Stimulated activated CD4-positive, alpha-beta T cell treated with anti-CD3 and anti-CD28 coated beads, Interleukin-1b, Interleukin-23, amount 100 ng/mL, for 1 hour (primary cell): ENCODE data around the gene DGKZ.

Source experiments
- DNase-seq, 2 donors: peaks; one replicate each; pipeline ENCODE4 v3.0.0-alpha.2; 2020; ENCODE audit warnings: low read depth in 2 of 2

The DGKZ gene

DNA sequence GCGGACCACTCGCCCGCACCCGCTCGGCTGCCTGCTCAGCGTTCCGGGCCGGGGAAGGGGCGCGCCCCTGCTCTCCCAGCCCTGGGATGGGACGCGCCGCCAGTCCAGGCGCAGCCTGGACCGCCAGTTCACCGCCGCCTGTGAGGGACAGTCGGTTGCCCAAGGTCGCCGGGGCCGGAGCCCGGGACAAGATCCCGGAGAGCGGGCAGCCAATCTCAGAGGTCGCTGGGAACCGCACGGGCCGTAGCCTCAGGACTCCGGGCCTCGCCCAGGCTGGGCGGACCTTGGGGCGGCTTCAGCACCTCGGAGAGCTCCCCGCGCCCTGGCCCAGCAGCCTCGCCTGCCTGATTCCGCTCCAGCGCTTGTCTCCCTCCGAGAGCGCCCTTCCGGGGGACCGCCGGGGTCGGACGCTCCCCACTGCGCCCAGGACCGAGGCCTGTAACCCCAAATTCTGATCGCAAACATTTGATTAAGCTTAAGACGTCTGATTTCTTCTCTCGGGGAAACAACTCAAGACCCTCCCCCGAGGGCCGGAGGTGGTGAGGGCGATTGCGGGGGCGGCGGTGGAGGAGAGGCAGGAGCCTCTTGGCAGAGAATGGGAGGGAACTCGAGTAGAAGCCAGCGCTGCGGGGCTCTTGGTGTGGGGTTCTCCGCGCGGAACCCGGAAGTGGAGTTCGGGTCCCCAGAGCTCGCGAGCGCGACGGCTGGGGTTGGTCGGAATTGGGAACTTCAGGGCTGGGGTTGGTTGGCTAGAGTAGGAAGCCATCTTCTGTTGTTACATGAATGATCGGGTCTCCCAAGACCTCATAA, 45.4 kb downstream of the DGKZ start:
- peak in 1 of 2 donors; percentile 67 for DNase-seq

DNA sequence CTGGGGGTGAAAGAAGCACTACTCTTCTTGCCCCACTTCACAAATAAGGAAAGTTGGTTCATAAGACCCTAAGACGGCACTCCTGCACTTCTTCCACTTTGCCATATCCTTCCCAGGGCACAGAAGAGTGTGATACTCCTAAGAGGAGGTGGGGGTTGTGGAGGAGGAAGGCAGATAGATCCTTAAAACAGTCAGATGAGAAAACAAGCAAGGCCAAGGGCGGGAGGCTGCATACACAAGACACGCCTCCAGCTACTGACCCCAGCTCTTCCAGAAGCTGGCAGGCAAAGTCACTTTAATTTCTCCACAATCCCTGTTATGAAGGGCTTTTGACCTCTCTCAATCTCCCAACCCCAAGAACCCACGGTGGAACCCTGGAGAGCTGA, 46.0 kb downstream of the DGKZ start:
- DNase-seq, result no peak

DNA sequence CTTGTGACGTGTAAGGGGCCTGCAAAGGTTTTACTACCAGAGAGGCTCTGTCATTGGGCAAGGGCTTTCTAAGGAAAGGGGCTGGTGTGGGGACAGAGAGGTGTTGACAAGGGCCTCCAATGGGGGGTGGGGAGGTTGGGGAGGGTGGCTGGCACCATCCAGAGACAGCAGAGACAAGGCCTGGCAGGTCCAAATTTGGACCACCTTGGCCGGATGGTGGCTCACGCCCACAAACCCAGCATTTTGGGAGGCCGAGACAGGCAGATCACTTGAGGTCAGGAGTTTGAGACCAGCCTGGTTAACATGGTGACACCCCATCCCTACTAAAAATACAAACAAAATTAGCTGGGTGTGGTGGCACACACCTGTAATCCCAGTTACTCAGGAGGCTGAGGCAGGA, 46.5 kb downstream of the DGKZ start:
- no peak for DNase-seq

- no peak for DNase-seq
Measured at GRCh38 chr11:46397526-46397925, 50.3 kb downstream of the DGKZ start.

DNA sequence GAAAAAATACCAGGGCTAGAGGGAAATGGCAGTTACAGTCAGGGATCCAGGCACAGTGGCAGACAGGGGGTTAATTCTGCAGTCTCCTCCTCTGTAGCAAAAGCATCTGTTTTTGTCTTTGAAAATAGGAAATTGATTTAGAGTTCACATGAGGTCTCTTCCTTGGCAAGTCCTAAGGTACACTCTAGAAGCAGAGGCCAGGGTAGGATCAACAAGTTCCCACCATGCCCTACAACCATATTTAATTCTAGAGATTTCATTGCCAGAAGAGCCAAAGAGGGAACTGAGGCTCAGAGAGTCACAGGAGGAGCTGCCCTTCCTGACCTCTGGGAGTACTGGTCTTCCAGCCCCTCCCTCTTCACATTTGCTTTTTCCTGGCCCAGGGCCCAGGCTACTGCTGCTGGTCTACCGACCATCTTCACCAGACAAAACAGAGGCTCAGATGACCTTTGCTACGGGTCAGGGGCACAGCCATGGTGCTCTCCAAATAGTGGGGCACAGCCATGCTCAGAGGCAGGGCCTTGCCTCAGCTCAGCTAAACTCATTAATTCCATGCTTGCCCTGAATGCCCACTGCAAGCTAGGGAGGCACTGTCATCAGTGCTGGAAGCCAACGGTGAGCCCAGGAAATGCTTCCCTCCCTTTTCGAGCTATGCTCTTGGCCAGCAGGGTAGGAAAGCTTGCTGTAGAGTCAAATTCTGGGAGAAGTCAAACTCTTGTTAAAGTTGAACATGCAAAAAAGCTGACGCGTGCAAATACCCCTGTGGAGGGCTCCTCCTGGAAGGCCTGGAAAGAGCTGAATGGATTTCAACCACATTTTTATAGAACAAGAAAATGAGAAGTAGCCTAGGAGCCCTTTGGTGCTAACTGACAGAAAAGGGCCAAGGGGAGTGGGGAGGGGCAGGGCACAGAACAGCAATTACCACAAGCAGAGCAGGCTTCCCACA, 56.0 kb downstream of the DGKZ start:
- DNase-seq, result no peak

GRCh38 chr11:46404476-46405017, 57.3 kb downstream of the DGKZ start:
- DNase-seq, result no peak

DNA sequence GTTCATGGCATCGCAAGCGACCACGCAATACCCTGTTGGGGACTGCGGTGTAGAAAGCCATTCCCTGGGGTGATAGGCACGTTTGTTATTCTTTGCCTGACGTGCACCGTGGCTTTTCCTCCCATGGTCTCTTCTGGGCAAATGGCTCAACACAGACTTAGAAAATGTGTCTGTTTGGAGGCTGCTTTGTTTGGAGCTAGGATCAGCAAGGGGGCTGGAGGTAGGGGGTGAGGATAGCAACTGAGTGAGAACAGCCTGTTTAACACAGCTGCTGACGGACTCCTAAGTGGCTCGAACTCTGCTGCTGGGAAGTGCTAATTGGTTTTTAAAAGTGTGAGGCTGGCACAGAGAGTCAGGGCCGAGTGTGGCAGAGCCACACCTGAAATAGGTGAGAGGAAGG, 60.4 kb downstream of the DGKZ start:
- DNase-seq, result no peak

DNA sequence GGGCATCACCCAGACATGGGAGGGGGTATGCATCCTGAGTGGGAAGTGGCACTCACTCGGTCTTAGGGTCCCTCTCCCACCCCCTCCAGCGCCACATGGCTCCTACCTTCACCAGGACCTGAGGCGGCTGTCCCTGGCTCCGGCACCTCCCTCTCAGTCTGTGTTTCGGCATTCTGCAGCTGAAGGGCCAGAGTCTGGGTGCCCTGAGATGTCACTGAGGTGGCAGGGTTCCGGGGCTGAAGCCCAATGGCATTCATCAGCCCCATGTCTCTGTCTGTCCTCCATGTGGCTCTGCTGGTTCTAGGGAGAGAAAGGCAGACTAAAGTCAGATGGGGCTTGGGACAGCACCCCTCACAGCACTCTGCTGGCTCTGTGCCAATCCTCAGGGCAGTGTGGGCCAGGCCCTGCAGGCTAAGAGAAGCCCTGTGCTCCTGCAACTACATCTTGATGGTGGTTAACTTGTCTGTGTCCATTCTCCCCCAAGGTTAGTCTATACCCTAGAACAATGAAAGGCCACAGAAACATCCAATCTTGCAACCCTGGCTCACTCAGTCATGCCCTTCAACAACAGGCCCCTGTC, 61.2 kb downstream of the DGKZ start:
- DNase-seq, result no peak

DNA sequence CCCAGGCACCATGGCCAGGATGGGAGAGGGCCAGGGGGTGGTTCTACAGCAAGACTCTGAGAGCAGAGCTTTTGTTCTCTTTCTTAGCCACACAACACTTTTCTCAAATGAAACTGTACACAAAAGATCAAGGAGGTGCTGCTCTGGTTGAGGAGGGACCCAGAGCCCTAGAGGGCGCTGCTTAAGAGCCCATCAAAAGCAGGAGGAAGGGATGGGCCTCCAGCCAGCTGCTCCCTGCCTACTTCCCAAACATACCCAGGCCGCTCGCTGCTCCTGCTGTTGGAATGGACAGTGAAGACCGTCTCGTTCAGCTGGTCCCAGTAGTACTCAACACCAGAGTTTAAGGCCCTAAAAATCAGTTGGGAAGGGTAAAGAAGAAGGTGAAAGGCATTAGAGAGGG, 62.8 kb downstream of the DGKZ start:
- no peak for DNase-seq

- no peak for DNase-seq
Measured at GRCh38 chr11:46413760-46414465, 66.7 kb downstream of the DGKZ start.

DNA sequence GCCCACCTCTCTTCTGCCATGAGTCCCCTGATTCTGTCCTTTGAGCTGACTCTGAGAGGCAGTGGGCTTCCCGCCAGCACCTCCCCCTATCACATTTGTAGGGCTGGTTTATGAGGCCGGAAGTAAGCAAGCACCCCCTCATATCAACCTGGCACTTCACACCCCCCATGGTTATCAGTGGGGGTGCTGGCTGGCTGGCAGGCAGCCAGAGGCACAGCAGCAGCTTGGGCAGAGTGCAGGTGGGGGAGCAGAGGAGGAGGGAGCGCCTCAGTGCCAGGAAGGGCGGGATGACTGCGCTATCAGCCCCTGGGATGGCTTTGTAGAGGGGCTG, 67.2 kb downstream of the DGKZ start:
- no peak for DNase-seq

DNA sequence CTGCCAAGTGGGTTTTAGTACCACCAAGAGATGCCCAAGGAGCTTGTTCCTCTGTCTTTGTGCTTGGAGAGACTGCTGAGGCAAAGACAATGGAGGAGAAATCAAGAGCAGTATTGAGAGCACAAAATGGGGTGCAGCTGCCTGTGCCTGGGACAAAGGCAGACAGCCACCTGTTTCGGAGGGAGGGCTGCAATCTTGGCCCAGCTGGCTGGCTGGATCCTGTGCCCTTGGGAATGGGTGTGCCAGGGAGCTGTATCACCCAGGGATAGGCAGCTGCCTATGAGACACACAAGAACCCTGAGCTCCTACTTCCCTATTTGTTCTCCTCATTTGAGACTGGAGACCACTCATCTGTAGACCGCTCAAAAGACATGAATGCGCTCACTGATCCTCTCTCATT, 67.6 kb downstream of the DGKZ start:
- DNase-seq, result no peak

GRCh38 chr11:46417711-46418110, 70.4 kb downstream of the DGKZ start:
- DNase-seq, result no peak

- DNase-seq, result no peak
Measured at GRCh38 chr11:46418751-46419150, 71.5 kb downstream of the DGKZ start.

GRCh38 chr11:46420513-46420912, 73.2 kb downstream of the DGKZ start:
- no peak for DNase-seq

DNA sequence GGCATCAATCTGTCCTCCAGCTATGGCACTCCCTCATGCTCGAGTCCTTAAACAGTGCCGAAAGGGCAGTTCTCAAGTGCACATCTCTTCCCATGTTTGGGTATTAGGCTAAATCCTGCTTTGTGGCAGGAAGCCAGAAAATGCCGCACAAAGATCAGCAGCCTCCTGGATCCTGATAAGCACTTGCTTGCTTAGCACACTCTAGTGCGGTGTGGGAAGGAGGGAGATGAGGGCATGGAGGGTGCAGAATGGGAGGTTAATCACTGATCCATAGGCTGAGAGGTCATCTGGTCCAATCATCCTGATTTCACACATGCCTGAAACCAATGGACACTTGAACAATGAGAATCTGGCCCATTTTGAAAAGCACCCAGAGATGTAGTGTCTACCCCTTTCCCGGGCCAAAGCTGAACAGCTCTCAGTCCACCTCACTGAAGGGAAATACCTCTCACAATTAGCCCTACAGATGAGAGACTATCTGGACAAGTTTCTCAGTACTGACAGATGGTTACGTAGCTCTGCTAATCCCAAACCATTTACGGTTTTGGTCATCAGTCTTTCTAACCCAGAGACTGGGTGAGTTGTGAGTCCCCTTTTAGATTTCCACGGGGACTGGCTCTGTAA, 74.1 kb downstream of the DGKZ start:
- no peak for DNase-seq

- no peak for DNase-seq
Measured at GRCh38 chr11:46422588-46422987, 75.3 kb downstream of the DGKZ start.

DNA sequence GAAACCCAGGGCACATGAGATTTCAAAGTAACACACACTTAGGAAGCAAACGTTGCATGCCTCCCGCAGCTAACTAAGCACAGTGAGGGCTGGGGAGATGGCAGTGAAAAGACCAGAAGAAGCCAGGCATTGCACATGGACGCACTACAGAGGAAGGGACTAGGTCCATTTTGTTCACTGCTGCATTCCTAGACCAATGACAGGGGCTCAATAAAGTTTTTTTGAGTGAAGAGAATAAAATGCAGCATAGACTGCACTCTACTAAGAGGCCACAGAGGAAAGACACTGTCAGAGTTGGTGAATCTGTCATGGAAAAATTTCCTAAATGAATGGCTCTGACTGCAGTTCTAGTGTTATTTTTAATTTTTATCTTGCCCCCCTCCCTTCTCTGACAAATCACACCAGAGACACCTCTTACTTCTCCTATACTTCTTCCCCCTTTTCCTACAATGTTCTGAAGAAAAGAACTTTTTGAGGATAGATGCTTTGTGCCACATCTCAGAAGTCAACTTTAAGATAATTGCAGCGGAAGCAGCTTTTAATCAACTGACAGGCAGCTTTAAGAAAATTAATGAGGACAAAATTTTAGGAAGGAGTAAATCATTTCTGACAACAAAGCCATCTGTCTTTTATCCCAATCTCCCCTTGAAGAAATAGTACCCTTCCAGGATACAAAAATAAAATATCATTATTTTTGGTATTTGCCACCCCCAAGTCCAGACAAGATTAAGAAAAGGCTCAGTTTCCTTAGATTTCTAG, 79.1 kb downstream of the DGKZ start:
- no peak for DNase-seq

- DNase-seq, result no peak
Measured at GRCh38 chr11:46427364-46427763, 80.1 kb downstream of the DGKZ start.

- DNase-seq, result no peak
Measured at GRCh38 chr11:46429717-46430116, 82.5 kb downstream of the DGKZ start.
